Spleen (tissue), 11 donors: ENCODE data around the gene FGGY. TPM values are rescaled to one million over a fixed set of nuclear protein-coding genes. Genes with fewer than 3 reads are reported as not detected.
"Not testable (repeated sequence)": the region's sequence is repeated elsewhere in the genome, so short reads cannot be mapped to it uniquely, and the experiment has no call there.

ENCODE experiments used
- DNase-seq: peaks from one replicate; pipeline ENCODE4 v3.0.0-alpha.2; 2020
- H3K27ac ChIP-seq, 8 donors: fragments of 200-600 bp; sonication (generic) in 7 of 8; 1 replicate in 4 of 8; 2 replicates in 4 of 8; pipeline versions ENCODE4 v1.5.0 to v1.8.0; 2016 to 2021; ENCODE audit warnings: inconsistent platforms in 4 of 8, mild to moderate bottlenecking in 4 of 8, moderate library complexity in 1 of 8
- H3K27me3 ChIP-seq, 7 donors: fragments of 200-600 bp; sonication (generic) in 6 of 7; replicated peaks in 1 of 7; 1 replicate in 4 of 7; 2 replicates in 3 of 7; pipeline versions ENCODE4 v1.5.0 to v1.8.0; 2016 to 2021; ENCODE audit warnings: inconsistent platforms in 3 of 7, mild to moderate bottlenecking in 1 of 7
- H3K36me3 ChIP-seq, 6 donors: fragments of 200-600 bp; sonication (generic) in 5 of 6; 1 replicate in 4 of 6; 2 replicates in 2 of 6; pipeline versions ENCODE4 v1.5.0 to v1.8.0; 2016 to 2021; ENCODE audit warnings: inconsistent platforms in 2 of 6
- H3K4me1 ChIP-seq, 6 donors: fragments of 200-600 bp; sonication (generic) in 5 of 6; 1 replicate in 3 of 6; 2 replicates in 3 of 6; pipeline versions ENCODE4 v1.5.0 to v1.8.0; 2016 to 2021; ENCODE audit warnings: inconsistent platforms in 3 of 6
- H3K4me3 ChIP-seq, 8 donors: fragments of 200-600 bp; sonication (generic) in 7 of 8; 1 replicate in 4 of 8; 2 replicates in 4 of 8; pipeline versions ENCODE4 v1.5.0 to v1.8.0; 2016 to 2021; ENCODE audit warnings: inconsistent platforms in 4 of 8, mild to moderate bottlenecking in 4 of 8, moderate library complexity in 2 of 8
- H3K9me3 ChIP-seq, 8 donors: fragments of 200-600 bp; sonication (generic) in 7 of 8; 1 replicate in 4 of 8; 2 replicates in 4 of 8; pipeline versions ENCODE4 v1.5.0 to v1.8.0; 2016 to 2021; ENCODE audit warnings: inconsistent platforms in 4 of 8
- CTCF ChIP-seq, 11 experiments: fragments of 200-600 bp in 7 of 11; fragments of 450-650 bp in 4 of 11; sonication (generic) in 4 of 11; IDR thresholded peaks in 8 of 11; conservative IDR thresholded peaks in 3 of 11; 1 replicate in 7 of 11; 2 replicates in 4 of 11; pipeline versions ENCODE4 v1.4.0 to v1.8.0; 2016 to 2021; ENCODE audit warnings: antibody characterized with exemption in 11 of 11, inconsistent platforms in 4 of 11, mild to moderate bottlenecking in 1 of 11
- POLR2A ChIP-seq, 3 donors: fragments of 450-650 bp; IDR thresholded peaks; one replicate each; pipeline ENCODE4 v1.5.1; 2017; ENCODE audit warnings: antibody characterized with exemption in 3 of 3, mild to moderate bottlenecking in 1 of 3
- POLR2AphosphoS5 ChIP-seq, 3 donors: sonication (generic); formaldehyde crosslinking; IDR thresholded peaks; one replicate each; pipeline ENCODE4 v1.5.1; 2017; ENCODE audit warnings: antibody characterized with exemption in 3 of 3
- WGBS, 5 donors: extraction: QIAGEN DNeasy Blood & Tissue Kit in 3 of 5; methylation state at CpG; one replicate each; pipeline versions ENCODE4 v1.1.5 to v1.1.7; 2013 to 2018; 5-methylcytosine and 5-hydroxymethylcytosine counted together
- intact Hi-C: fragments of 100-400 bp; cut with DNase I; formaldehyde crosslinking; loops from one replicate; pipeline ENCODE4 v1.15.0; 2023; ENCODE audit warnings: low total_unique reads
- polyA plus RNA-seq, 3 donors: library from polyadenylated mRNA; stranded (reverse); fragments of 200-250 nt; gene quantifications; one replicate each; pipeline ENCODE4 v1.2.1, GENCODE V29; 2013
- total RNA-seq, 7 donors: library from RNA; depleted of rRNA in 3 of 7; stranded (reverse); fragments of >200 nt in 3 of 7; fragmentation: NEBNext Ultra II Directional in 4 of 7; extraction: Animal tissue kit (Norgen Biotek cat#: 25700) in 4 of 7; gene quantifications; one replicate each; pipeline versions ENCODE4 v1.1.0 to v1.2.1, GENCODE V29; 2016 to 2021
- donor health status: healthy with polysubstance abuse.
- donor health status: DM: no; HTN: no; CAD: no; lungs with moderate emphysema.
- donor health status: DM: no; HTN: no; CAD: no.
- donor health status: Bipolar disorder and iron deficiency.
- donor health status: healthy.
- donor health status: DM: no; HTN: no; CAD: no.
- donor health status: DM: yes; HTN: yes; CAD: no.

Gene FGGY
- total and polyA plus RNA-seq, 10 donors: 1.7 to 27.8 (median 13.2) TPM

- WGBS, 5 donors: 55 to 70% (median 59%) methylated on average over 4 of the region's 4 CpGs
- H3K36me3 ChIP-seq: no peaks in the 10 kb centered on the region
- TF ChIP-seq POLR2A (IDR thresholded peaks at IDR 0.05) (no peak), CTCF (IDR thresholded peaks at IDR 0.05 in 8 of 11, conservative IDR thresholded peaks at IDR 0.05 in 3 of 11) (no peak), POLR2AphosphoS5 (IDR thresholded peaks at IDR 0.05) (no peak)
- peak overlapping the region; percentile 88 to 97 (median 94) for H3K27ac ChIP-seq
- H3K27me3 ChIP-seq: no peaks in the 10 kb centered on the region
- peaks cover 15 to 69% (median 42%) of the 10 kb centered on the region in 6 donors for H3K4me1 ChIP-seq
- intact Hi-C loops: loop anchor here (10.0 kb wide), 3 partner anchors 391 to 511 kb away; partner anchors contain the start of gene JUN
- no peaks in the 10 kb centered on the region for H3K9me3 ChIP-seq
- no peak for DNase-seq
- peak overlapping the region in 5 of 8 donors; percentile 35 to 74 (median 41) for H3K4me3 ChIP-seq
Measured at GRCh38 chr1:59295618-59296017, 1.3 kb upstream of the FGGY start.

GRCh38 chr1:59298026-59298583 lies 1.2 kb downstream of the FGGY start:
- Histone ChIP-seq H3K9me3 (peaks cover 0 to 5% (median 0%) of the 10 kb centered on the region in 8 donors), H3K4me1 (peaks cover 10 to 44% (median 25%) of the 10 kb centered on the region in 6 donors), H3K27ac (peak overlapping the region; percentile 88 to 97 (median 94)), H3K4me3 (no peak overlapping the region), H3K27me3 (no peaks in the 10 kb centered on the region), H3K36me3 (peaks cover 0 to 4% (median 0%) of the 10 kb centered on the region in 6 donors)
- 67 to 89% (median 78%) methylated on average over 2 of the region's 2 CpGs for WGBS, 5 donors
- TF ChIP-seq POLR2A (IDR thresholded peaks at IDR 0.05) (no peak), CTCF (IDR thresholded peaks at IDR 0.05 in 8 of 11, conservative IDR thresholded peaks at IDR 0.05 in 3 of 11) (no peak), POLR2AphosphoS5 (IDR thresholded peaks at IDR 0.05) (peak in 2 of 3 donors; percentile 20 to 26)
- DNase-seq: no peak
- intact Hi-C loops: loop anchor here (10.0 kb wide), 3 partner anchors 393 to 513 kb away; partner anchors contain the start of gene JUN

GRCh38 chr1:59298710-59299346 lies 1.9 kb downstream of the FGGY start:
- no peak for TF ChIP-seq CTCF (IDR thresholded peaks at IDR 0.05 in 8 of 11, conservative IDR thresholded peaks at IDR 0.05 in 3 of 11)
- TF ChIP-seq POLR2A (IDR thresholded peaks at IDR 0.05): no peak
- TF ChIP-seq POLR2AphosphoS5 (IDR thresholded peaks at IDR 0.05): no peak
- intact Hi-C loops: loop anchor here (10.0 kb wide), 3 partner anchors 394 to 514 kb away; partner anchors contain the start of gene JUN
- Histone ChIP-seq H3K4me3 (no peak overlapping the region), H3K36me3 (peaks cover 0 to 4% (median 0%) of the 10 kb centered on the region in 6 donors), H3K4me1 (peaks cover 6 to 37% (median 19%) of the 10 kb centered on the region in 6 donors), H3K9me3 (peaks cover 0 to 5% (median 0%) of the 10 kb centered on the region in 8 donors), H3K27me3 (no peaks in the 10 kb centered on the region), H3K27ac (peak overlapping the region in 6 of 8 donors; percentile 91 to 97 (median 94))
- 90 to 97% (median 95%) methylated on average over 6 of the region's 6 CpGs for WGBS, 5 donors
- DNase-seq: no peak

- H3K27ac ChIP-seq, H3K36me3 ChIP-seq, H3K27me3 ChIP-seq, H3K4me3 ChIP-seq, DNase-seq: not testable (repeated sequence)
- H3K4me1 ChIP-seq: peaks cover 6 to 30% (median 19%) of the 10 kb centered on the region in 6 donors
- intact Hi-C loops: loop anchor here (10.0 kb wide), 3 partner anchors 395 to 515 kb away; partner anchors contain the start of gene JUN
- WGBS, 5 donors: 96 to 97% (median 96%) methylated on average over 11 of the region's 11 CpGs
- peaks cover 0 to 12% (median 6%) of the 10 kb centered on the region in 8 donors for H3K9me3 ChIP-seq
Measured at GRCh38 chr1:59299670-59300069, 2.8 kb downstream of the FGGY start.
